Measurements from ENCODE around the gene FRMD1.

Gene FRMD1

DNA sequence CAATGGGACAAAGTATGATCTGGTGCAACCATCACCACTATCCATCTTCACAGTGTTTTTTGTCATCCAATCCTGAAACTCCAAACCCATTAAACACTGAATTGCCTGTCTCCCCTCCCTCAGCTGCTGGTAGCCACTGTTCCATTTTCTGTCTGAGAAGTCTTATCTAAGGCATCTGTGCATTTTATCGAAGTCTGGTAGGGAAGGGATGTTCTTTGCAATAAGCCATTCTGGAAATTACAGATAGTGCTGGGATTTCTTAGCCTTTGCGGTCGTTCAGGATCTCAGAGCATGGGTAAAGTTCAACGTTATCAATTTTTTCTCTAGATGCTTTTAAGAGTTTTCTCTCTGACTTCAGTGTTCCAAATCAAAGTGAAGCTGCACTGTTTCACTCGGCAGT, 57.4 kb downstream of the FRMD1 start:
- no peak for DNase-seq

DNA sequence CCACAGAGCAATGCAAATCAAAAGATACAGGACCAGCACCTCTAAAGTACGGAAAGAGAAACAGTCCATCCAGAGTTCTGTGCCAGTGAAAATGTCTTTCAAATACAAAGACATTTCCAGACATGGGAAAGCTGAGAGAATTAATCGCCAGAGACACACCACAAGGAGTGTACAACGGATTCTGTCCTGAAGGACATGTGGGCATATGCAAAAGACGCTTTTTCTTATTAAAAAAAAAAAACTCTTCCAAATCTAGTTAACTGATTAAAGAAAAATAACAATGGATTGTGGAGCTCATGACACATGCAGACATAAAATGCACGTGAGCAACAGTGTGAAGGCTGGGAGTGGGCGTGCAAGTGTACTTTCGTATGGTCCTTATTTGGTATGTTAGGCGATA, 58.8 kb downstream of the FRMD1 start:
- no peak for DNase-seq

DNA sequence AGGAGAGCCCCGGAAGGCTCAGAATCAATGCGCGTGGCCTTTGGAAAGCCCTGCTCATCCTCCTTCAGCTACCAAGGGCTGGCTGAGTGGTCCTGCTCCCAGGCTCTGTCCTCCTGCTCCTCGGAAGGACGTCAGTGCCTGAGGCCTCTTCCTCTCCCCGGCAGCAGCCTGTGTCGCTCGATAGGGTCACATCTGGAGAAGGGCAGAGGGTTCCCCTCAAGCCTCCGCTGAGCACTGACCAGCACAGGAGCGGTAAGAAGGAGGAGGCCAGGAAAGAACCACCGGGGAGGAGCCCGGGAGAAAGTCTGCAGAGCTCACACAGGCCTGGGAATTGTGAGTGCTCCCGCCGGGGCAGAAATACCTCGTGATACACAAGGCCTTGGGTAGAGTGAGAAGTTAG, 60.3 kb downstream of the FRMD1 start:
- no peak for DNase-seq

DNA sequence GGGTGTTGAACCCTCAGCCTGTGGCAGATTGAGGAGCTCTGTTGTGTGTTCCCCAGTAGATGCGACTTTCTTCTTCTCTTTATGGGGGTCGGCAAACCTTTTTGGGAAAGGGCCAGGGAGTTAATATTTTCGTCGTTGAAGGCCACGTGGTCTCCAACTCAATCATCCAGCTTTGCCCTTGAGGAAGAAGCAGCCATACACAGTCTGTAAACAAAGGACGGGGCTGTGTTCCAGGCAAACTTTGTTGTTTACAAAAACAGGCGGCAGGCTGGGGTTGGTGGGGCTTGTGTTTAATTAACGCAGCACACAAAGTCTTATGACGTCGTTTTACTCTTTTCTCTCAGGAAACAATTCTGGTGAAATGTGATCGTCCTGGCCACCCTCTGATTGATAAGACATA, 61.4 kb downstream of the FRMD1 start:
- DNase-seq = no peak

DNA sequence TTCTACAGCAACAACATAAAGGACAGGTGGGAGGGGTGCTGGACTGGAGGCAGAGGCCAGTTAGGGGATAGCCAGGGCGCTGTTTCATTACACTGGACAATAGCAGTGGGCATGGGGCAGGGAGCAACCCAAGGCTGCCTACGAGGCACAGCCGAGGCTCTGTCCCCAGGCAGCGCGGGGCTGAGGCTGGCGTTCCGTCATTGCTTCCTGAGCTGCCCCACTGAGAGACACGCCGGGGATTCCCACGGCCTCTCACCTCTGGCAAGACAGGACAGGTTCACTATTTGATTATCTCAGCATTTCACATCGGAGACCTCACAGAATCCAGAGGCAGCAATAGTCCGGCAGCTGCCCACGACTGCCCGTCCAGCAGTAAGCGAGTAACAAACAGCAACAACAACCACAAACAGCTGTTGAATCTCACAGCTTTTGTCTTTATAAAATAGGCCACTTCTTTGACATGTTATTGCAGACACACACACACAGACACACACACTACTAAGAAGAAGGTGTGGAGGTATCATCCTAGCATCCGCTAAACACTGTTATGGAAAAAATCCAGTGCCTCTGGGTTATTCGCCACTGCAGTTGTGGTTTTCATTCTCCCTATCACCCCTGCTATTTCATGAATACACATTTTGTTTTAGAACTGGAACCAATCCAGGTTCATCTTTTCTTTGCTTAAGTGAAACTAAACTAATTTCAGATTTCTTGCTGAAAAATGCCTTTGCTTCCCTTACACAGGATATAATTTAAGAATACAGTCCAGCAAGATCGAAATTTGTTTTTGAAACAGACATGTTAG, 62.1 kb downstream of the FRMD1 start:
- no peak for DNase-seq

DNA sequence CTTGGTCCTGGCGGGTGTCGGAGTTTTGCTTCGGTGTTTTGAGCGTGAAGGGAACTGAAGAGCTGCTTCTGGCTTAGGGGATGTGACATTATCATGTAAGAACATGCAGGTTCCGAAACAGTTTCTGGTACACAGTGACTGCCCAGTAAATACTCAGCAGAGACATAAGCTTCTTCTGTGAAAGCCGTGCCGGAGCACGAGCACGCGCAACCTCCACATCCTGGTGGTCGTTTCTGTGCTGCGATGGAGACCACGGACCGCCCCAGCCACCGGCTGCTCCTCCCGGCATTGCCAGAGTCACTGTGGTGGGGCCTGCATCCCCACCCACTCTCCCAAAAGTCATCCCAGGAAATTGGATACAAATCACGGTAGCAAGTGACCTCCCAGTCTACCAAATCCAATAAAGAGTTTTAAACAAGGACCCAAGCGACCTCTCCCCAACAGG, 62.8 kb downstream of the FRMD1 start:
- DNase-seq = no peak

DNA sequence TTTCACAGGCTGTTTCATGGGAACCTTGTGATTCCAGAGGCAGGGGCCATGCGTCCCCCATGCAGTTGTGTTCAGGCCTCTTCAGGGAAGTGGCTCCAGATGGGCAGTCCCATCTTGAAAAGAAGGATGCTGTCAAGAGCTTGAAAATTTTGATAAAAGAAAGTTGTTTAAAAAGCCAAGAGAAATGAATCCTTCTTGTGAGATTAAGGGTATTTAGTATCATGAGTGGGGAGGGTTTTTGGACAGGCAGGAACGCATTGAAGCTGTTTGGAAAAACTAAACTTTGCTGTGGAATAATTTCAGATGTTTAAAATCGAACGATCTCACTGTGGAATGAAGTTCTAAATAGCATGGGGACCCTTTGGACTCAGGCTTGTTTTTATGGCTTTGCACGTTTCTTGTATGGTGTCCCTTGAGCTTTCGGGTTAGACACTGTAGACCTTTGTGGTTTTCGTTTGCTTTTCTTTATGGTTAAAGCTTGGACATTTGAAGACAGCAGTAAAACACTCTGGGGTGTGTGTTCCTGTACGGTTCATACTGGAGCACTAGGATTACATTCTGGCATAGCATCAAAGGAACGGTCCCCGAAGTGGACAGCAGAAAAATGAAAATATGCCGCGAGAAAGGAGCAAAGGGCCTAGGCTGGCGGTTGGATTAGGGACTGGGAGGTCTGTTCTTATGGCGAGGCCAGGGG, 63.4 kb downstream of the FRMD1 start:
- DNase-seq = no peak

DNA sequence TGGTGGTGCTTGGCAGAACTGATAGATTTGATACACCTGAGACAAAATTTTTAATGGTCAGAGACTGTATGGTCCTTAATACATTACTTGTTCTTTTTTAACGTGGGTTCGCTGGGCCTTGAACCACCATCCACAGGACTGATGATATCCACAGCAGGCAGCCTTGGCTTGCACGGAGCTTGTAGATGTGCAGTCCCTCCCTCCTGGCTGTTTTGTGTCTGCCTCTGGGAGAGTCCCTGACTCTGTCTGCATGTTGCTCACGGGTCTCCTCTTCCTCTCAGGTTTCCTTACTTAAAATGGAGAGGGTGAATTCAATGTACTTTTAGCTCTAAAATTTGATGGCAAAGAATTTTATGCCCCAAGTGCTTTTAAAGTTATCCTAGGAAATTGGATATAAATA, 64.0 kb downstream of the FRMD1 start:
- no peak for DNase-seq

DNA sequence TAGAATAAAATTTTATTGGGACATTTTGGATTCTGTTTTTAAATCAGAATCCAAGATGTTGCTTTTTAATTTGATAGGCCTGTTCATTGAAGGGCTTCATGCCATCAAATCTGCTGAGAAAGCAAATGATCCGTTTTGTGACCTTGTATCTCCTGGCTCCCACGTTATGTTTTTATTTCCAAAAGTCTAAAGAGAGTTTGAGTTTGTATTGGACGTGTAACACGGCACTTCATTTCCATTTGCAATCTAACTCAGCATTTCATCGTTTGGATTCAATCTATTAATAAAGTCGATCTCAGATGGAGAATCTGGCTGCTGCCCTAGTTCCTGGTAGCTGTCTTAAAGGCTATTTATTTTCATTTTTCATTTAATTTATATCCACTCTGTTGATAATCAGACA, 64.6 kb downstream of the FRMD1 start:
- no peak for DNase-seq

DNA sequence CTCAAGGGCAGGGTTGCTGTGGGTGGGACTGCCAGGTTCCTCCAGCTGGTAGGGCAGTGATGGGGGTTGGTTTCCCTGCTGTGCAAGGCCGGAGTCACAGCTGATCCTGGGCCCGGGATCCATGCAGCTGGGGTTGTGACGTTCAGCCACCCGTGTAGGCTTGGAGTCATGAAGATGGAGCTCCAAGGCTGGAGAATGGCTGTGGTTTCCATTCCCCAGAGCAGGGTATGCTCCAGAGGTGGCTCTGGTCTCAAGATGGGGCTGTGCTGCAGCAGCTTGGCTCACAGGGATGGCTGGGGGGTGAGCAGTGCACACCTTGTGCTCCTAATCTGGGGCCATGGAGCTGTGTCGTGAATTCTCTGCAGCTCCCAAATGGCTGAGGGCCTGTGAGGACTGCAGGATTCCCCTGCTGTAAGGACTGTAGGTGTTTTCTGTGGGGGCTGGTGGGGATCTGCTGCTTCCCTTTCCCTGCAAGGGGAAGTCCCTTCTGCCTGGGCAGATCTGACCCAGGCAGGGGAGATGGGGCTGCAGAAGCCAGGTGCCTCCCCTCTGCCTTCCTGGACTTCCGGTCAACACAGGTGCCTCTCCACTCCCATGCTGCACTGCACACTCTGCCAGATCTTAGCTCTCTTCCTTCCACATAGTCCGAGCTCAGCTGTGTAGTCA, 65.6 kb downstream of the FRMD1 start:
- DNase-seq = no peak

DNA sequence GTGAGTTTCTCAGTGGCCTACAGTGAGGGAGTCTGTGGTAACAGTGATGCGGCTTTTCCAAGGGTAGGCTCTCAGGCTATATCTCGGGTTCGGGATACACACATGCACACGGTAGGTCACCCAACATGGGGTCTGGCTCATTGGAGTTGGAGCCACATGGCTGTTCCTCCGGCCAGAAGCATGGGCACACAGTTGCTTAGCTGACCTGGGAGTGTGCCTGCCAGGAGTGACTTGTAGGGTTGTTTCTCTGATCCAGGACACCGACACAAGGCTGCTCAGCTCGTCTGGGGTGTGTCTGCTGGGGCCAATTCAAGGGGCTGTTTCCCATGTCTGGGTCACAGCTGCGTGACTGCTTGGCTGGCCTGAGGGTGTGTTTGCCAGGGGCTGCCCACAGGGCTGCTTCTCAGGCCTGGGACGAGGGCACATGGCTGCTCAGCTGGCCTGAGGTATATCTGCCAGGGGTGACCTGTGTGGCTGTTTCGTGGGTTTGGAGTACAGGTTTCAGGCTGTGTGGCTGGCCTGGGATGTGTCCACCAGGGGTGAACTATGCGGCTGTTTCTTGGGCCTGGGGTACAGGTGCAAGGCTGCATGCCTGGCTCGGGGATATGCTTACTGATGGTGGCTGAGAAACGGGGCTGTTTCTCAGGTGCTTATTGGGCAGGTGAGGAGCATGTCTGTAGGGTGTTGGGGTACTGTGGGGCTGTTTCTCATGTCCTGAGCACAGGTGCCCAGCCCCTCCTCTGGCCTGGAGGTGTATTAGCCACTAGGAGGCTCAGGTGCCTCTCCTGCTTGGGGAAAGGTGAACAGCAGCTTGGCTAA, 66.4 kb downstream of the FRMD1 start:
- no peak for DNase-seq

DNA sequence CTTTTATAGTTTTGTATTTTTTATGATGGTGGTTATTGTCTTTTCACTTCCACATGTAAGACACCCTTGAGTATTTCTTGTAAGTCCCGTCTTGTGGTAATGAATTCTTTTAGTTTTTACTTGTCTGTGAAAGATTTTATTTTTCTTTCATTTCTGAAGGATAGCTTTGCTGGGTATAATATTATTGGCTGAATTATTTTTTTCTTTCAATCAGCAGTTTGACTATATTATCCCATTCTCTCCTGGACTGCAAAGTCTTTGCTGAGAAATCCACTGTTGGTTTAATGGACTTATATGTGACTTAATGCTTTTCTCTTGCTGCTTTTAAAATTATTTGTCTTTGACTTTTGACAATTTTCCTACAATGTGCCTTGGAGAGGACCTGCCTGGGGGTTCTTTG, 67.7 kb downstream of the FRMD1 start:
- no peak for DNase-seq

DNA sequence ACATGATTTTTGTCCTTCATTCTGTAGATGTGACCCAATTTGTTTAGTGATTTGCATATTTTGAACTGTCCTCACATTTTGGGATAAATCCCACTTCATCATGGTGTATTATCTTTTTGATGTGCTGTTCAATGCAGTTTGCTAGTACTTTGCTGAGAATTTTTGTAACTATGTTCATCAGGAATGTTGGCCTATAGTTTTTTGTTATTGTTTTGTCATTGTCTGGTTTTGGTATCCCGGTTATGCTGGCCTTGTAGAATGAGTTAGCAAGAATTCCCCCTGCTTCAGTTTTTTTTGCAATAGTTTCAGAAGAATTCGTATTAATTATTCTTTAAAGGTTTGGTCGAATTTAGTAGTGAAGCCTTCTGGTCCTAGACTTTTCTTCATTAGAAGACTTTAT, 69.7 kb downstream of the FRMD1 start:
- DNase-seq = no peak

DNA sequence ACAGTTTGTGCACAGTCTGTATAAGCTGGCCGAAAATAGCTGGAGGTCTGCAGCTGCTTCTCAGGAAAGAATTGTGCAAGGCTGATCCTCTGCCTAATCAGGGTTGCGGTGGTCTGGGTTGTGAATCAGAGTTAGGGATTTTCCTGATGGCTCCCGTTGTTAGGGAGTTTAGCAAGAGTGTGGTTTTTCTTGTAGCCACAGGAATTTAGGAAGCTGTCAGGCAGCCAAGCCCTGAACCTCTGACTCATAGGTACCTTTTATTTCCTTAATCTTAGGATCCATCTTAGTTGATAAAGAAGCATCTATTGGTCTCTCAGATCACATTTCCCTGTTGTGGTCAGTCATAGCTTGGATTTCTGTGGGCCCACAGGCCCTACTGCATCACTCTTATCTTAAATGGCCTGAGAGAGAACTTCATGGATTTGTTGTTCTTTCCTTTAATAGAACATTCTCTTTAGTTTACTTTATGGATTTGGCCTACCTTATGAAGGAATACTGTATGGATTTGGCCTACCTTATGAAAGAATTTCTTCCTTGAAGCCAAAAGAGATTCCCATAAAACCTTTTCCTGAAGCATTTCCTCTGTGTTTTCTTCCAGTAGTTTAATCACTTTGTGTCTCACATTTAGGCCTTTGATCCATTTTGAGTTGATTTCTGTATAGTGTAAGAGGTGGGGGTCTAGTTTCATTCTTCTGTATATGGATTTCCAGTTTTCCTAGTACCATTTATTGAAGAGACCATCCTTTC, 71.2 kb downstream of the FRMD1 start:
- no peak for DNase-seq

DNA sequence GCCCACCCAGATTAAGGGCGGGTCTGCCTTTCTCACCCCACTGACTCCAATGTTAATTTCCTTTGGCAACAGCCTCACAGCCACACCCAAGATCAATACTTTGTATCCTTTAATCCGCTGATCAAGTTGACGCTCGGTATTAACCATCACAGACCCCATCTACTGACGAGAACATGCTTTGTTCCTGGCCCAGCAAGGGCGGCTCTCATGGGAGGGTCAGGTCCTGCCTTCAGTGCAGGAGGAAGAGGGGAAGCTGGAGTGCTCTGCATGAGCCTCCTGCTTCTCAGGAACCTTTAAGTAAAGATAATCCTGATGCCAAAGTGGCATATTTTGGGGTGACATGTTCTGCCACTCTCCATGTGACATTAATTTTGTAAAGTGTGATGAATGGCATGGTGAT, 73.2 kb downstream of the FRMD1 start:
- no peak for DNase-seq

DNA sequence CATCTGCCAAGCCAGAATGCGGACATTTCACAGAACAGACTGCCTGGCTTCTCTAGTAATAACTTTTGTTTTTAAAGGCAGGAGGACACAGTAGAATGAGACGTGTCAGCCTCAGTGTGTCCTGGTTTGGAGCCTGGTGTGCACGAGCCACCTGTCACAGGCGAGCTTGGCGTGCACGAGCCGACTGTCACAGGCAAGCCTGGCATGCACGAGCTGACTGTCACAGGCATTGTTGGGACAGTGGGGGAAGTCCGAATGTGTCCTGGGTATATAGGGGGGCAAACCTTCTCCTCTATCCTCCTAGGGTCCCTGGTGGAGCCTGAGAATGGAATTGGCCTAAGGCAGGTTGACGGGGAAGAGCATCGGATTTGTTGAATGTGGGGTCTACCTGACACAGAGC, 74.1 kb downstream of the FRMD1 start:
- no peak for DNase-seq

DNA sequence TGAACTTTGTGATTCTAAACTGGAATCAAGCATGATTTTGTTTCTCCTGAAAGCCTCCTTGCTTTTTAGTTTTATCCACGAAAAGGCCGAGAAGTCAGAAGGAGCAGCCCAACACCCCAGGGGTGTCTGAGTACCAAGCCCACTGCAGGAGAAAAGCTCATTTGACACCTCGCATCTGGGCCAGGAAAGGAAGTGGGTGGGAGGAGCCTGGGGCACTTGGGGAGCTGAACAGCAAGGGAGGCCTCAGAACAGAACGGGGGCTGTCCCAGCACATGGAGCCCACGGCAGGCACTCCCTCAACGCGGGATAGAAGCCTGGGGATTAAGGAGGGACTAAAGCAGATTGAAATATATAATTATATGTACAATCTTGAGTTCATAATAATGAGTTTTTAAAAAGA, 75.0 kb downstream of the FRMD1 start:
- no peak for DNase-seq

Measured in NCI-H2081 treated with DMSO at 0.1 percent for 48 hours (cell line).